ENCODE data around the gene ATXN7L2.

The ATXN7L2 gene

GRCh38 chr1:109499081-109499480, 15.4 kb downstream of the ATXN7L2 start:
- no peak for DNase-seq (ENCODE audit: low spot score)

- peak; percentile 25 for DNase-seq (ENCODE audit: low spot score)
Observed at GRCh38 chr1:109499661-109500536, 16.2 kb downstream of the ATXN7L2 start.

- no peak for DNase-seq (ENCODE audit: low spot score)
Observed at GRCh38 chr1:109500941-109501381, 17.3 kb downstream of the ATXN7L2 start.

GRCh38 chr1:109501644-109502363, 18.1 kb downstream of the ATXN7L2 start:
- no peak for DNase-seq (ENCODE audit: low spot score)

GRCh38 chr1:109502364-109502851, 18.7 kb downstream of the ATXN7L2 start:
- no peak for DNase-seq (ENCODE audit: low spot score)

GRCh38 chr1:109503935-109504334, 20.2 kb downstream of the ATXN7L2 start:
- DNase-seq (ENCODE audit: low spot score), result no peak

GRCh38 chr1:109504974-109505373, 21.3 kb downstream of the ATXN7L2 start:
- no peak for DNase-seq (ENCODE audit: low spot score)

GRCh38 chr1:109508001-109508872, 24.5 kb downstream of the ATXN7L2 start:
- DNase-seq (ENCODE audit: low spot score), result no peak

GRCh38 chr1:109508873-109509175, 25.1 kb downstream of the ATXN7L2 start:
- no peak for DNase-seq (ENCODE audit: low spot score)

- DNase-seq (ENCODE audit: low spot score), result peak; percentile 74
Observed at GRCh38 chr1:109509176-109510134, 25.8 kb downstream of the ATXN7L2 start, which contains the start of gene AMIGO1. Gene AMIGO1 (minus strand): TSS chr1:109509727. CDS start chr1:109508912, 815 bp downstream.

GRCh38 chr1:109513110-109513710, 29.5 kb downstream of the ATXN7L2 start:
- DNase-seq (ENCODE audit: low spot score), result no peak

- DNase-seq (ENCODE audit: low spot score), result no peak
Observed at GRCh38 chr1:109514846-109515245, 31.1 kb downstream of the ATXN7L2 start.

GRCh38 chr1:109516872-109517271, 33.2 kb downstream of the ATXN7L2 start:
- DNase-seq (ENCODE audit: low spot score), result peak; percentile 54

GRCh38 chr1:109517337-109517736, 33.6 kb downstream of the ATXN7L2 start:
- DNase-seq (ENCODE audit: low spot score), result no peak

- no peak for DNase-seq (ENCODE audit: low spot score)
Observed at GRCh38 chr1:109521002-109521951, 37.6 kb downstream of the ATXN7L2 start.

GRCh38 chr1:109522026-109522425, 38.3 kb downstream of the ATXN7L2 start:
- DNase-seq (ENCODE audit: low spot score), result no peak

GRCh38 chr1:109523706-109524105, 40.0 kb downstream of the ATXN7L2 start:
- no peak for DNase-seq (ENCODE audit: low spot score)

GRCh38 chr1:109527098-109527811, 43.5 kb downstream of the ATXN7L2 start:
- no peak for DNase-seq (ENCODE audit: low spot score)
